RWPE2 (cell line): ENCODE measurements around the gene YARS2.

Experiments
- ATAC-seq: fragments of 200-7000 bp; cut with Tn5 transposase; 3 replicates; pipeline ENCODE4 v1.9.1; 2021; ENCODE audit warnings: low read depth
- DNase-seq: peaks from one replicate; pipeline ENCODE4 v3.0.0-alpha.2; 2020; ENCODE audit warnings: low spot score
- H3K27ac ChIP-seq: fragments of 450-650 bp; 2 replicates; pipeline ENCODE4 v1.5.1; 2017; ENCODE audit warnings: mild to moderate bottlenecking; ENCODE audit not compliant: poor library complexity, severe bottlenecking
- H3K27me3 ChIP-seq: fragments of 250-450 bp; sonication (Bioruptor Pico); 2 replicates; pipeline ENCODE4 v1.5.1; 2021; ENCODE audit warnings: mild to moderate bottlenecking, moderate library complexity; ENCODE audit not compliant: insufficient read depth, poor library complexity, severe bottlenecking
- H3K36me3 ChIP-seq: fragments of 250-450 bp; sonication (Bioruptor Pico); 2 replicates; pipeline ENCODE4 v1.5.1; 2020; ENCODE audit warnings: low read depth, mild to moderate bottlenecking, moderate library complexity
- H3K4me1 ChIP-seq: fragments of 250-450 bp; sonication (Bioruptor Pico); 2 replicates; pipeline ENCODE4 v1.5.1; 2021; ENCODE audit warnings: mild to moderate bottlenecking, moderate library complexity; ENCODE audit not compliant: insufficient read depth, poor library complexity, severe bottlenecking
- H3K4me3 ChIP-seq: fragments of 250-450 bp; sonication (Bioruptor Pico); 2 replicates; pipeline ENCODE4 v1.5.1; 2021; ENCODE audit warnings: mild to moderate bottlenecking, moderate library complexity; ENCODE audit not compliant: severe bottlenecking
- H3K9me3 ChIP-seq: fragments of 250-450 bp; sonication (Bioruptor Pico); 2 replicates; pipeline ENCODE4 v1.5.1; 2021; ENCODE audit warnings: mild to moderate bottlenecking, moderate library complexity; ENCODE audit not compliant: severe bottlenecking
- CTCF ChIP-seq: fragments of 450-650 bp; IDR thresholded peaks from one replicate; pipeline ENCODE4 v1.5.1; 2017; ENCODE audit warnings: mild to moderate bottlenecking, moderate library complexity; ENCODE audit not compliant: poor library complexity, severe bottlenecking

The YARS2 gene

GRCh38 chr12:32743264-32743663, 12.4 kb downstream of the YARS2 start:
- no peak for ATAC-seq
- H3K36me3 ChIP-seq: peaks cover 97% of the 10 kb centered on the region

GRCh38 chr12:32742133-32742532, 13.6 kb downstream of the YARS2 start:
- TF ChIP-seq CTCF: no peak
- no peak for DNase-seq
- ATAC-seq: no peak
- no peak overlapping the region for H3K4me3 ChIP-seq
- H3K27ac ChIP-seq: no peak overlapping the region
- peaks cover 97% of the 10 kb centered on the region for H3K36me3 ChIP-seq
- no peaks in the 10 kb centered on the region for H3K27me3 ChIP-seq
- H3K4me1 ChIP-seq: no peaks in the 10 kb centered on the region
- H3K9me3 ChIP-seq: no peaks in the 10 kb centered on the region

More at GRCh38 chr12:32743264-32743663, 12.4 kb downstream of the YARS2 start:
- TF ChIP-seq CTCF: no peak
- no peaks in the 10 kb centered on the region for H3K27me3 ChIP-seq
- H3K4me3 ChIP-seq: no peak overlapping the region
- H3K27ac ChIP-seq: no peak overlapping the region
- no peaks in the 10 kb centered on the region for H3K4me1 ChIP-seq
- DNase-seq: no peak
- no peaks in the 10 kb centered on the region for H3K9me3 ChIP-seq

- no peaks in the 10 kb centered on the region for H3K27me3 ChIP-seq
- H3K36me3 ChIP-seq: peaks cover 95% of the 10 kb centered on the region
- no peaks in the 10 kb centered on the region for H3K4me1 ChIP-seq
- no peak overlapping the region for H3K4me3 ChIP-seq
- ATAC-seq: no peak
- no peak for TF ChIP-seq CTCF
- H3K9me3 ChIP-seq: no peaks in the 10 kb centered on the region
- DNase-seq: no peak
- H3K27ac ChIP-seq: no peak overlapping the region
Observed at GRCh38 chr12:32739279-32739678, 16.4 kb downstream of the YARS2 start.

GRCh38 chr12:32737715-32738114, 18.0 kb downstream of the YARS2 start:
- Histone ChIP-seq H3K9me3 (no peaks in the 10 kb centered on the region), H3K27me3 (no peaks in the 10 kb centered on the region), H3K4me1 (no peaks in the 10 kb centered on the region), H3K27ac (no peak overlapping the region), H3K36me3 (peaks cover 96% of the 10 kb centered on the region), H3K4me3 (no peak overlapping the region)
- TF ChIP-seq CTCF: no peak
- no peak for ATAC-seq
- no peak for DNase-seq

GRCh38 chr12:32736445-32736844, 19.3 kb downstream of the YARS2 start:
- Histone ChIP-seq H3K4me1 (no peaks in the 10 kb centered on the region), H3K4me3 (no peak overlapping the region), H3K9me3 (no peaks in the 10 kb centered on the region), H3K36me3 (peaks cover 97% of the 10 kb centered on the region), H3K27me3 (no peaks in the 10 kb centered on the region), H3K27ac (no peak overlapping the region)
- DNase-seq (no peak), ATAC-seq (no peak)
- TF ChIP-seq CTCF: no peak
